OCI-LY7 (cell line): ENCODE measurements around the gene MAGI1.

Experiments
- EZH2phosphoT487 ChIP-seq: fragments of 200-600 bp; sonication (generic); IDR thresholded peaks from 2 replicates; pipeline ENCODE4 v1.6.1; 2018; ENCODE audit warnings: low read depth, borderline replicate concordance, mild to moderate bottlenecking, mixed run types, antibody characterized with exemption, low read length, moderate library complexity, mixed read lengths
- TF ChIP-seq, protein P1 (sequence below): fragments of 200-600 bp; sonication (generic); conservative IDR thresholded peaks from 2 replicates; pipeline ENCODE4 v1.5.1; 2014; ENCODE audit warnings: mild to moderate bottlenecking, antibody characterized with exemption, low read length, moderate library complexity, mixed read lengths

- TF ChIP-seq, protein P1, sequence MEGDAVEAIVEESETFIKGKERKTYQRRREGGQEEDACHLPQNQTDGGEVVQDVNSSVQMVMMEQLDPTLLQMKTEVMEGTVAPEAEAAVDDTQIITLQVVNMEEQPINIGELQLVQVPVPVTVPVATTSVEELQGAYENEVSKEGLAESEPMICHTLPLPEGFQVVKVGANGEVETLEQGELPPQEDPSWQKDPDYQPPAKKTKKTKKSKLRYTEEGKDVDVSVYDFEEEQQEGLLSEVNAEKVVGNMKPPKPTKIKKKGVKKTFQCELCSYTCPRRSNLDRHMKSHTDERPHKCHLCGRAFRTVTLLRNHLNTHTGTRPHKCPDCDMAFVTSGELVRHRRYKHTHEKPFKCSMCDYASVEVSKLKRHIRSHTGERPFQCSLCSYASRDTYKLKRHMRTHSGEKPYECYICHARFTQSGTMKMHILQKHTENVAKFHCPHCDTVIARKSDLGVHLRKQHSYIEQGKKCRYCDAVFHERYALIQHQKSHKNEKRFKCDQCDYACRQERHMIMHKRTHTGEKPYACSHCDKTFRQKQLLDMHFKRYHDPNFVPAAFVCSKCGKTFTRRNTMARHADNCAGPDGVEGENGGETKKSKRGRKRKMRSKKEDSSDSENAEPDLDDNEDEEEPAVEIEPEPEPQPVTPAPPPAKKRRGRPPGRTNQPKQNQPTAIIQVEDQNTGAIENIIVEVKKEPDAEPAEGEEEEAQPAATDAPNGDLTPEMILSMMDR: no peak
- TF ChIP-seq EZH2phosphoT487: no peak
Observed at GRCh38 chr3:65999606-66000005, 39.1 kb downstream of the MAGI1 start.
